Kidney epithelial cell (primary cell): ENCODE results near the gene RASD2. TPM values are rescaled to one million over a fixed set of nuclear protein-coding genes. Genes with fewer than 3 reads are reported as not detected.

Source experiments
- DNase-seq: peaks from one replicate; pipeline ENCODE4 v3.0.0-alpha.2; 2010; ENCODE audit warnings: low read depth
- H3K27me3 ChIP-seq: 2 replicates; pipeline ENCODE4 v1.6.0; 2011; ENCODE audit warnings: low read length; ENCODE audit not compliant: control insufficient read depth, insufficient read depth
- H3K36me3 ChIP-seq: 2 replicates; pipeline ENCODE4 v1.5.1; 2011; ENCODE audit warnings: low read length; ENCODE audit not compliant: control insufficient read depth, insufficient read depth
- H3K4me3 ChIP-seq: 2 replicates; pipeline ENCODE4 v1.5.1; 2011; ENCODE audit warnings: low read depth, mild to moderate bottlenecking, control low read depth, low read length
- total RNA-seq: library from RNA; depleted of rRNA; stranded (reverse); fragments of >200 nt; gene quantifications from 2 replicates; pipeline ENCODE4 v1.2.3, GENCODE V29; 2015
- TF ChIP-seq, protein P1 (sequence below): IDR thresholded peaks from 2 replicates; pipeline ENCODE4 v1.5.1; 2011; ENCODE audit warnings: mild to moderate bottlenecking, moderate library complexity, low read length, control low read depth, inconsistent platforms; ENCODE audit not compliant: insufficient read depth, poor library complexity, severe bottlenecking

Gene RASD2
- total RNA-seq, 1 donor from 2014 or later = 0.04 TPM

DNA sequence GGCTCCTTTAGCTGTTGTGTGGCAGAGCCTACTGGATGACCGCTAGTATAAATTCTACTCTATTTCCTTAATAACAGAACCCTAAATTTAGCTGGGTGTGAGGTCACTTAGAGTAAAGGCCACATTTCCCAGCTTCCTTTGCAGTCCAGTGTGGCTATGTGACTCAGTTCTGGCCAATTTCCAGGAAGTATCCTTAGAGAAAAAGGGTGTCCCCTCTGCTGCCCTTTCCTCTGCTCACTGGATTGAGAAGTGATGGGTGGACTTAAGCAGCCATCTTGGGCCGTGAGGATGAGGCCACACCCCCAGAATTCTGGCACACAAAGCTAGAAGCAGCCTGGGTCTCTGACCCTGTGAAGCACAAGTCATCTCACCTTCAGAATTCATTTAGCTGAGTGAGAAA is 11.7 kb upstream of the RASD2 start:
- Histone ChIP-seq H3K27me3 (peaks cover 5% of the 10 kb centered on the region), H3K4me3 (no peak overlapping the region), H3K36me3 (no peaks in the 10 kb centered on the region)
- TF ChIP-seq, protein P1, sequence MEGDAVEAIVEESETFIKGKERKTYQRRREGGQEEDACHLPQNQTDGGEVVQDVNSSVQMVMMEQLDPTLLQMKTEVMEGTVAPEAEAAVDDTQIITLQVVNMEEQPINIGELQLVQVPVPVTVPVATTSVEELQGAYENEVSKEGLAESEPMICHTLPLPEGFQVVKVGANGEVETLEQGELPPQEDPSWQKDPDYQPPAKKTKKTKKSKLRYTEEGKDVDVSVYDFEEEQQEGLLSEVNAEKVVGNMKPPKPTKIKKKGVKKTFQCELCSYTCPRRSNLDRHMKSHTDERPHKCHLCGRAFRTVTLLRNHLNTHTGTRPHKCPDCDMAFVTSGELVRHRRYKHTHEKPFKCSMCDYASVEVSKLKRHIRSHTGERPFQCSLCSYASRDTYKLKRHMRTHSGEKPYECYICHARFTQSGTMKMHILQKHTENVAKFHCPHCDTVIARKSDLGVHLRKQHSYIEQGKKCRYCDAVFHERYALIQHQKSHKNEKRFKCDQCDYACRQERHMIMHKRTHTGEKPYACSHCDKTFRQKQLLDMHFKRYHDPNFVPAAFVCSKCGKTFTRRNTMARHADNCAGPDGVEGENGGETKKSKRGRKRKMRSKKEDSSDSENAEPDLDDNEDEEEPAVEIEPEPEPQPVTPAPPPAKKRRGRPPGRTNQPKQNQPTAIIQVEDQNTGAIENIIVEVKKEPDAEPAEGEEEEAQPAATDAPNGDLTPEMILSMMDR = no peak
- no peak for DNase-seq

GRCh38 chr22:35530700-35531099 is 9.9 kb upstream of the RASD2 start:
- TF ChIP-seq, protein P1 = no peak
- Histone ChIP-seq H3K4me3 (no peak overlapping the region), H3K36me3 (no peaks in the 10 kb centered on the region)

GRCh38 chr22:35531202-35531601 is 9.4 kb upstream of the RASD2 start:
- H3K4me3 ChIP-seq = no peak overlapping the region
- TF ChIP-seq, protein P1 = no peak
- no peak for DNase-seq
- peaks cover 4% of the 10 kb centered on the region for H3K27me3 ChIP-seq
- no peaks in the 10 kb centered on the region for H3K36me3 ChIP-seq

More at GRCh38 chr22:35530700-35531099, 9.9 kb upstream of the RASD2 start:
- H3K27me3 ChIP-seq = peaks cover 4% of the 10 kb centered on the region
- DNase-seq = no peak

GRCh38 chr22:35531676-35532075 is 9.0 kb upstream of the RASD2 start:
- TF ChIP-seq, protein P1 = no peak
- Histone ChIP-seq H3K4me3 (no peak overlapping the region), H3K27me3 (peaks cover 4% of the 10 kb centered on the region), H3K36me3 (no peaks in the 10 kb centered on the region)
- no peak for DNase-seq

GRCh38 chr22:35533365-35534029 is 7.1 kb upstream of the RASD2 start:
- no peak overlapping the region for H3K4me3 ChIP-seq
- TF ChIP-seq, protein P1 = no peak
- no peaks in the 10 kb centered on the region for H3K36me3 ChIP-seq
- no peak for DNase-seq
- peaks cover 4% of the 10 kb centered on the region for H3K27me3 ChIP-seq

DNA sequence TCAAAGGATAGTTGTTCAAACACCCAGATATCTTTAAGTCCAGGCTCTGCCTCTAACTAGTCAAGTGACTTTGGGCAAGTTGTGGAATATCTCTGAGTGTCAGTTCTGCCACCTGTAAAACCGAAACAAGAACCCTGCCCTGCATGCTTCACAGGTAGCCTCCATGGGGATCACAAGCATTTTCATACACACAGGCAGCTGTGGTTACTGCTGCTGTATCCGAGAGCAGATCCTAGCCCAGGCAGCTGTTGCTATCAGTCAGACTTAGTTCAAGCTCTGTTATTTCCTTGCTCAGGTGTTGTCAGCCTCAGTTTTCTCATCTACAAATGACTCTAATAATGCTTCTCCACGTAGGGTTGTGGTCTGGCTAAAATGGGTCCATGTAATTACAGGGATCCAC is 6.5 kb upstream of the RASD2 start:
- TF ChIP-seq, protein P1 = no peak

More for the DNA sequence above, 6.5 kb upstream of the RASD2 start:
- no peak overlapping the region for H3K4me3 ChIP-seq
- no peak for DNase-seq
- H3K36me3 ChIP-seq = no peaks in the 10 kb centered on the region
- peaks cover 4% of the 10 kb centered on the region for H3K27me3 ChIP-seq
